B cell (primary cell): ENCODE results near the gene CHFR. TPM values are rescaled to one million over a fixed set of nuclear protein-coding genes. Genes with fewer than 3 reads are reported as not detected.

Experiments
- ATAC-seq: fragments of 200-7000 bp; cut with Tn5 transposase; one replicate; pipeline ENCODE4 v1.10.0; 2021; ENCODE audit warnings: low read depth, mild to moderate bottlenecking, moderate number of reproducible peaks, moderate library complexity
- CTCF ChIA-PET: fragments of 350-600 bp; sonication (Branson Sonifier 250); formaldehyde crosslinking; loops from one replicate; lab custom pipeline; 2021; ENCODE audit warnings: antibody characterized with exemption, inconsistent platforms; lab: Charles Lee
- POLR2A ChIA-PET: fragments of 350-600 bp; sonication (Branson Sonifier 250); formaldehyde crosslinking; loops from one replicate; lab custom pipeline; 2021; ENCODE audit warnings: antibody characterized with exemption; lab: Charles Lee
- DNase-seq: peaks from one replicate; pipeline ENCODE4 v3.0.0; 2013
- H2AFZ ChIP-seq: 2 replicates; pipeline ENCODE4 v1.6.1; 2012; ENCODE audit warnings: mild to moderate bottlenecking, low read depth, low read length; ENCODE audit not compliant: insufficient read depth, poor library complexity, severe bottlenecking
- H3K27ac ChIP-seq, 2 donors: 1 replicate in 1 of 2; 2 replicates in 1 of 2; pipeline ENCODE4 v1.5.1; 2012 to 2013; ENCODE audit warnings: low read length in 2 of 2, mild to moderate bottlenecking in 2 of 2, moderate library complexity in 1 of 2
- H3K27me3 ChIP-seq, 4 experiments: fragments of 200-600 bp in 1 of 4; sonication (generic) in 1 of 4; replicated peaks in 1 of 4; 1 replicate in 2 of 4; 2 replicates in 2 of 4; pipeline versions ENCODE4 v1.6.1 to v1.7.0; 2013 to 2016; ENCODE audit warnings: low read length in 3 of 4, mild to moderate bottlenecking in 2 of 4, mixed read lengths in 1 of 4, moderate library complexity in 1 of 4; ENCODE audit not compliant: insufficient read depth in 4 of 4, control insufficient read depth in 3 of 4; ENCODE audit errors: control extremely low read depth in 1 of 4
- H3K36me3 ChIP-seq, 2 experiments: replicated peaks in 1 of 2; 1 replicate in 1 of 2; 2 replicates in 1 of 2; pipeline versions ENCODE4 v1.6.1 to v1.7.1; 2013; ENCODE audit warnings: low read length in 1 of 2; ENCODE audit not compliant: insufficient read depth in 2 of 2, control insufficient read depth in 1 of 2; ENCODE audit errors: control extremely low read depth in 1 of 2, extremely low read depth in 1 of 2
- H3K4me1 ChIP-seq, 2 donors: fragments of 200-600 bp in 1 of 2; sonication (generic) in 1 of 2; 1 replicate in 1 of 2; 2 replicates in 1 of 2; pipeline versions ENCODE4 v1.5.1 to v1.6.1; 2013 to 2017; ENCODE audit warnings: low read length in 2 of 2; ENCODE audit not compliant: control insufficient read depth in 2 of 2, insufficient read depth in 2 of 2
- H3K4me2 ChIP-seq: replicated peaks from 2 replicates; pipeline ENCODE3; 2012; ENCODE audit warnings: mild to moderate bottlenecking, low read depth, low read length; ENCODE audit not compliant: poor library complexity, severe bottlenecking
- H3K4me3 ChIP-seq, 5 experiments: fragments of 200-600 bp in 1 of 5; sonication (generic) in 1 of 5; 1 replicate in 3 of 5; 2 replicates in 2 of 5; pipeline versions ENCODE4 v1.5.1 to v1.7.0; 2011 to 2016; ENCODE audit warnings: low read length in 4 of 5, mild to moderate bottlenecking in 4 of 5, low read depth in 2 of 5, control low read depth in 1 of 5, moderate library complexity in 1 of 5; ENCODE audit not compliant: insufficient read depth in 1 of 5; ENCODE audit errors: control extremely low read depth in 1 of 5, extremely low read depth in 1 of 5
- H3K79me2 ChIP-seq: fragments of 200-600 bp; sonication (generic); one replicate; pipeline ENCODE4 v1.6.0; 2016; ENCODE audit warnings: low read length; ENCODE audit not compliant: control insufficient read depth, insufficient read depth
- H3K9ac ChIP-seq: fragments of 200-600 bp; sonication (generic); 2 replicates; pipeline ENCODE4 v1.6.1; 2017; ENCODE audit warnings: mild to moderate bottlenecking, low read length, moderate library complexity
- H3K9me3 ChIP-seq, 3 donors: one replicate each; pipeline versions ENCODE4 v1.6.1 to v1.7.1; 2013; ENCODE audit warnings: low read length in 2 of 3; ENCODE audit not compliant: control insufficient read depth in 2 of 3, insufficient read depth in 1 of 3; ENCODE audit errors: control extremely low read depth in 1 of 3
- H4K20me1 ChIP-seq: 2 replicates; pipeline ENCODE4 v1.6.0; 2012; ENCODE audit warnings: mild to moderate bottlenecking, low read length; ENCODE audit not compliant: insufficient read depth, control insufficient read depth, poor library complexity, severe bottlenecking
- H3K27ac Mint-ChIP-seq: one replicate; pipeline ENCODE4 v1.8.0; 2021; ENCODE audit warnings: mixed read lengths
- H3K27me3 Mint-ChIP-seq: one replicate; pipeline ENCODE4 v1.8.0; 2021; ENCODE audit warnings: mixed read lengths
- H3K4me1 Mint-ChIP-seq: one replicate; pipeline ENCODE4 v1.8.0; 2021; ENCODE audit warnings: mixed read lengths
- H3K4me3 Mint-ChIP-seq: one replicate; pipeline ENCODE4 v1.8.0; 2021; ENCODE audit warnings: mixed read lengths
- H3K9me3 Mint-ChIP-seq: one replicate; pipeline ENCODE4 v1.8.0; 2022; ENCODE audit warnings: mixed read lengths; ENCODE audit not compliant: insufficient read depth
- EZH2 ChIP-seq: IDR thresholded peaks from 2 replicates; pipeline ENCODE4 v1.6.1; 2012; ENCODE audit warnings: borderline replicate concordance, low read depth, mild to moderate bottlenecking, moderate library complexity, low read length; ENCODE audit not compliant: insufficient read depth, poor library complexity, severe bottlenecking
- WGBS: methylation state at CpG from one replicate; pipeline ENCODE4 v1.1.5; 2013; ENCODE audit warnings: missing lambda C conversion rate; ENCODE audit not compliant: insufficient coverage; 5-methylcytosine and 5-hydroxymethylcytosine counted together
- intact Hi-C: fragments of 100-400 bp; cut with micrococcal nuclease; formaldehyde crosslinking; loops from one replicate; pipeline ENCODE4 v1.10.0; 2022
- polyA plus RNA-seq: library from polyadenylated mRNA; depleted of rRNA; stranded (reverse); fragments of >200 nt; gene quantifications from 2 replicates; pipeline ENCODE4 v1.2.3, GENCODE V29; 2012
- total RNA-seq, 2 donors: library from RNA; stranded (reverse); fragments of 120-200 nt in 1 of 2; gene quantifications; 1 replicate in 1 of 2; 2 replicates in 1 of 2; pipeline versions ENCODE4 v1.2.3 to v1.2.4, GENCODE V29; 2013 to 2022
- TF ChIP-seq, protein P1 (sequence below): fragments of 200-600 bp; IDR thresholded peaks from one replicate; pipeline ENCODE4 v1.8.0; 2022; ENCODE audit warnings: antibody characterized with exemption, mild to moderate bottlenecking

The CHFR gene
- total and polyA plus RNA-seq, 2 donors (not counting 1 experiment from before 2014, with no cell fraction given): 83.8 to 92.5 TPM

DNA sequence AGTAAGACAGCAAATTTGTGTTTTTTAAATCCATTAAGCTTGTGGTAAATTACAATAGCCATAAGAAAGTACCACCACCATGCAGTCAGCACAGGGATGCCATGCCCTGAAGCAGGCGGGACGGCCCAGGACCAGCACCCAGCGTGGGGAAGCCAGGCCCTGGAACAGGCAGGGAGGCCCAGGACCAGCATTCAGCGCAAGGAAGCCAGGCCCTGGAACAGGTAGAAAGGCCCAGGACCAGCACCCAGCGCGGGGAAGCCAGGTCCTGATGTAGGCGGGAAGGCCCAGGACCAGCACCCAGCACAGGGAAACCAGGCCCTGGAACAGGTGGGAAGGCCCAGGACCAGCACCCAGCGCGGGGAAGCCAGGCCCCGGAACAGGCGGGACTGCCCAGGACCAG, 13.2 kb downstream of the CHFR start:
- H3K9ac ChIP-seq: no peak overlapping the region
- no peak for DNase-seq
- ChIA-PET POLR2A (no interaction called here), CTCF (no interaction called here)
- Mint-ChIP-seq H3K4me3 (no peak overlapping the region), H3K27me3 (no peaks in the 10 kb centered on the region), H3K27ac (no peak overlapping the region), H3K4me1 (peaks cover 4% of the 10 kb centered on the region), H3K9me3 (no peaks in the 10 kb centered on the region)
- peaks cover 23% of the 10 kb centered on the region for H4K20me1 ChIP-seq
- H3K4me3 ChIP-seq: no peak overlapping the region
- H3K4me1 ChIP-seq: no peaks in the 10 kb centered on the region
- no peak overlapping the region for H2AFZ ChIP-seq
- no peak overlapping the region for H3K27ac ChIP-seq
- H3K36me3 ChIP-seq: peaks cover 9 to 67% of the 10 kb centered on the region in 2 experiments
- 100% methylated on average over 11 of the region's 11 CpGs for WGBS
- peaks cover 52% of the 10 kb centered on the region for H3K79me2 ChIP-seq
- ATAC-seq: no peak
- intact Hi-C loops: no loop called here
- TF ChIP-seq EZH2: no peak
- TF ChIP-seq, protein P1, sequence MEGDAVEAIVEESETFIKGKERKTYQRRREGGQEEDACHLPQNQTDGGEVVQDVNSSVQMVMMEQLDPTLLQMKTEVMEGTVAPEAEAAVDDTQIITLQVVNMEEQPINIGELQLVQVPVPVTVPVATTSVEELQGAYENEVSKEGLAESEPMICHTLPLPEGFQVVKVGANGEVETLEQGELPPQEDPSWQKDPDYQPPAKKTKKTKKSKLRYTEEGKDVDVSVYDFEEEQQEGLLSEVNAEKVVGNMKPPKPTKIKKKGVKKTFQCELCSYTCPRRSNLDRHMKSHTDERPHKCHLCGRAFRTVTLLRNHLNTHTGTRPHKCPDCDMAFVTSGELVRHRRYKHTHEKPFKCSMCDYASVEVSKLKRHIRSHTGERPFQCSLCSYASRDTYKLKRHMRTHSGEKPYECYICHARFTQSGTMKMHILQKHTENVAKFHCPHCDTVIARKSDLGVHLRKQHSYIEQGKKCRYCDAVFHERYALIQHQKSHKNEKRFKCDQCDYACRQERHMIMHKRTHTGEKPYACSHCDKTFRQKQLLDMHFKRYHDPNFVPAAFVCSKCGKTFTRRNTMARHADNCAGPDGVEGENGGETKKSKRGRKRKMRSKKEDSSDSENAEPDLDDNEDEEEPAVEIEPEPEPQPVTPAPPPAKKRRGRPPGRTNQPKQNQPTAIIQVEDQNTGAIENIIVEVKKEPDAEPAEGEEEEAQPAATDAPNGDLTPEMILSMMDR: no peak
- H3K4me2 ChIP-seq: no peak overlapping the region
- no peaks in the 10 kb centered on the region for H3K9me3 ChIP-seq
- H3K27me3 ChIP-seq: no peaks in the 10 kb centered on the region

DNA sequence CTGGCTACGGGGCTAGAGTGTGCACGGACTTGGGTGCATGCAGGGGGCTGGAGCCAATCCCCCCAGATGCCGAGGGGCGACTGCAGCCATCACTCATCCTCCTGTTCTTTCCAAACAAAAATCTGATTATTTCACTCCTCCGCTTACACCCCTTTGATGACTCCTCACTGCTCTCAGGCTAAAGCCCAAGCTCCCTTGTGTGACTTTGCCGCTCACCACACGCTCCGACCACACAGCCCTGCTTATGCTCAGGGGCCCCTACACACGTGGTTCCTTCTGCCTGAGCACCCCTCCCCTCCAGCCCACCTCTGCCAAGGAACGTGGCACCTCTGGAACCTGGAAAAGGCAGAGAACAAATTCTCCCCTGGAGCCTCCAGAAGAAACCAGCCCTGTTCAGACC, 13.7 kb downstream of the CHFR start:
- no peak for DNase-seq
- TF ChIP-seq, protein P1: no peak
- no peak for TF ChIP-seq EZH2
- H3K4me3 ChIP-seq: no peak overlapping the region
- Mint-ChIP-seq H3K4me3 (no peak overlapping the region), H3K27ac (no peak overlapping the region), H3K27me3 (no peaks in the 10 kb centered on the region), H3K4me1 (peaks cover 4% of the 10 kb centered on the region), H3K9me3 (no peaks in the 10 kb centered on the region)
- no peak overlapping the region for H3K9ac ChIP-seq
- ChIA-PET POLR2A (no interaction called here), CTCF (no interaction called here)
- H3K36me3 ChIP-seq: peaks cover 9 to 68% of the 10 kb centered on the region in 2 experiments
- WGBS: 92% methylated on average over 10 of the region's 10 CpGs
- no peaks in the 10 kb centered on the region for H3K9me3 ChIP-seq
- intact Hi-C loops: no loop called here
- H4K20me1 ChIP-seq: peaks cover 23% of the 10 kb centered on the region
- H3K4me2 ChIP-seq: no peak overlapping the region
- H3K4me1 ChIP-seq: no peaks in the 10 kb centered on the region
- H3K79me2 ChIP-seq: peaks cover 47% of the 10 kb centered on the region
- ATAC-seq: no peak
- H3K27ac ChIP-seq: no peak overlapping the region
- no peak overlapping the region for H2AFZ ChIP-seq
- no peaks in the 10 kb centered on the region for H3K27me3 ChIP-seq
